ENCODE measurements around the gene SPEN.

The SPEN gene

DNA sequence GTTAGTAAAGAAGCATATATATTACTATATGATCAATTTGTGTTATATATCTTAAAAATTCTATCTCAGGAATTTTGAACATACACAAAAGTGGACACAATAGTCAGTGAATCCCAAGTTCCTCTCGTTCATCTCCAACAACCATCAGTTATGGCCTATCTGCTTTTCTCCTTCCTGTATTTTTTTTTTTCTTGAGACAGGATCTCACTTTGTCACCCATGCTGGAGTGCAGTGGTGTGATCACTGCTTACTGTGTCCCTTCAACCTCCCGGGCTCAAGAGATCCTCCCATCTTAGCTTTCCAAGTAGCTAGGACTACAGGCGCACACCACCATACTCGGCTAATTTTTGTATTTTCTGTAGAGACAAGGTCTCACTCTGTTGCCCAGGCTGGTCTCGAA lies 9.4 kb downstream of the SPEN start:
- Histone ChIP-seq H3K27me3 (no peaks in the 10 kb centered on the region), H3K27ac (no peak overlapping the region), H3K4me1 (ENCODE audit: control insufficient read depth in 1 of 2, insufficient read depth in 1 of 2, low read depth in 1 of 2, low read length in 1 of 2) (peaks cover 17 to 23% of the 10 kb centered on the region in 2 experiments), H3K9me3 (no peaks in the 10 kb centered on the region), H3K36me3 (peaks cover 6% of the 10 kb centered on the region), H3K4me3 (ENCODE audit: low read depth in 1 of 2, low read length in 1 of 2) (no peak overlapping the region)
- TF ChIP-seq, protein P1, sequence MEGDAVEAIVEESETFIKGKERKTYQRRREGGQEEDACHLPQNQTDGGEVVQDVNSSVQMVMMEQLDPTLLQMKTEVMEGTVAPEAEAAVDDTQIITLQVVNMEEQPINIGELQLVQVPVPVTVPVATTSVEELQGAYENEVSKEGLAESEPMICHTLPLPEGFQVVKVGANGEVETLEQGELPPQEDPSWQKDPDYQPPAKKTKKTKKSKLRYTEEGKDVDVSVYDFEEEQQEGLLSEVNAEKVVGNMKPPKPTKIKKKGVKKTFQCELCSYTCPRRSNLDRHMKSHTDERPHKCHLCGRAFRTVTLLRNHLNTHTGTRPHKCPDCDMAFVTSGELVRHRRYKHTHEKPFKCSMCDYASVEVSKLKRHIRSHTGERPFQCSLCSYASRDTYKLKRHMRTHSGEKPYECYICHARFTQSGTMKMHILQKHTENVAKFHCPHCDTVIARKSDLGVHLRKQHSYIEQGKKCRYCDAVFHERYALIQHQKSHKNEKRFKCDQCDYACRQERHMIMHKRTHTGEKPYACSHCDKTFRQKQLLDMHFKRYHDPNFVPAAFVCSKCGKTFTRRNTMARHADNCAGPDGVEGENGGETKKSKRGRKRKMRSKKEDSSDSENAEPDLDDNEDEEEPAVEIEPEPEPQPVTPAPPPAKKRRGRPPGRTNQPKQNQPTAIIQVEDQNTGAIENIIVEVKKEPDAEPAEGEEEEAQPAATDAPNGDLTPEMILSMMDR (IDR thresholded peaks at IDR 0.05) = no peak

DNA sequence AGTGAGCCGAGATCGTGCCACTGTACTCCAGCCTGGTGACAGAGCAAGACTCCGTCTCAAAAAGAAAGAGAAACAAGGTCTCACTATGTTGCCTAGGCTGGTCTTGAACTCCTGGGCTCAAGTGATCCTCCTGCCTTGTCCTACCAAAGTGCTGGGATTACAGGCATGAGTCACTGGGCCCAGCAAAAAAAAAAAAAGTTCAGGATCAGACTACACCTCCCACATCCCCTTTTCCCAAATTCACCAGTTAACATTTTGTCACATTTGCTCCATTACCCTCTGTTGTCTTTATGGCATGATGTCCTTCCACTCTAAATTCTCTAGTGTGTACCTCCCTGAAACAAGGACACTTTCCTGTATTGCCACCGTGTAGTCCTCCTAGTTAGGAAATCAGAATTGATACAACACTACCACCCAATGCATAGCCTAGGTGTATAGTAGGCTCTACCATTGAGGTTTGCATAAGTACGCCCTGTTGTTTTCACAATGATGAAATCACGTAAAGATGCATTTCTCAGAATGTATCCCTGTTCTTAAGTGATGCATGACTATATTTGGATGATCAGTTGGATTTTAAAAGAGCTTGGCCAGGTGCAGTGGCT lies 10.7 kb downstream of the SPEN start:
- TF ChIP-seq, protein P1 (IDR thresholded peaks at IDR 0.05) = no peak
- no peaks in the 10 kb centered on the region for H3K9me3 ChIP-seq
- H3K27ac ChIP-seq = peak overlapping the region; percentile 44
- peaks cover 6% of the 10 kb centered on the region for H3K36me3 ChIP-seq
- H3K27me3 ChIP-seq = no peaks in the 10 kb centered on the region
- peaks cover 14 to 15% of the 10 kb centered on the region in 2 experiments for H3K4me1 ChIP-seq (ENCODE audit: control insufficient read depth in 1 of 2, insufficient read depth in 1 of 2, low read depth in 1 of 2, low read length in 1 of 2)
- H3K4me3 ChIP-seq (ENCODE audit: low read depth in 1 of 2, low read length in 1 of 2) = no peak overlapping the region

DNA sequence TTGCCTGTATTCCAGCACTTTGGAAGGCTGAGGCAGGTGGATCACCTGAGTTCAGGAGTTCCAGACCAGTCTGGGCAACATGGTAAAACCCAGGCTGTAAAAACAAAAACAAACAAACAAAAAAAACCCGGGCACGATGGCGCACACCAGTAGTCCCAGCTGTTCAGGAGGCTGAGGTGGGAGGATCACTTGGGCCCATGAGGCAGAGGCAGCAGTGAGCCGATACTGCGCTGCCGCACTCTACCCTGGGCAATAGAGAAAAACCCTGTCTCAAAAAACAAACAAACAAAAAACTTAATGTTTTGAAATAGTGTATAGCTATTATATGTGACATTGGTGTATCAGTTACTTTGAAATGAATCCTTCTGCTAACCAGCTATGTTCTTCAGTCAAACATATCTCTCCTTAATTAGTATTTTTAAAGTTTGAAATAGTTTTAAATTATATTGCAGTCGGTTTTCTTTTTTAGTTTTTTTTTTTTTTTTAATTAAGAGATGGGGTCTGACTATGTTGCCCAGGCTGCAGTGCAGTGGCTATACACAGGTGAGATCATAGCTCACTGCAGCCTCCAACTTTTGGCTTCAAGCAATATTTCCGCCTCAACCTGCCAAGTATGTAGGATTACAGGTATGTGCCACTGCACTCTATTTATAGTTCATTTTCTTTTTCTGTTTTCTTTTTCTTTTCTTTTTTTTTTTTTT lies 11.3 kb downstream of the SPEN start:
- TF ChIP-seq, protein P1 (IDR thresholded peaks at IDR 0.05) = no peak
- Histone ChIP-seq H3K4me3 (ENCODE audit: low read depth in 1 of 2, low read length in 1 of 2) (no peak overlapping the region), H3K27ac (peak overlapping the region; percentile 44), H3K9me3 (no peaks in the 10 kb centered on the region), H3K4me1 (ENCODE audit: control insufficient read depth in 1 of 2, insufficient read depth in 1 of 2, low read depth in 1 of 2, low read length in 1 of 2) (peaks cover 14 to 15% of the 10 kb centered on the region in 2 experiments), H3K27me3 (no peaks in the 10 kb centered on the region), H3K36me3 (peaks cover 6% of the 10 kb centered on the region)

DNA sequence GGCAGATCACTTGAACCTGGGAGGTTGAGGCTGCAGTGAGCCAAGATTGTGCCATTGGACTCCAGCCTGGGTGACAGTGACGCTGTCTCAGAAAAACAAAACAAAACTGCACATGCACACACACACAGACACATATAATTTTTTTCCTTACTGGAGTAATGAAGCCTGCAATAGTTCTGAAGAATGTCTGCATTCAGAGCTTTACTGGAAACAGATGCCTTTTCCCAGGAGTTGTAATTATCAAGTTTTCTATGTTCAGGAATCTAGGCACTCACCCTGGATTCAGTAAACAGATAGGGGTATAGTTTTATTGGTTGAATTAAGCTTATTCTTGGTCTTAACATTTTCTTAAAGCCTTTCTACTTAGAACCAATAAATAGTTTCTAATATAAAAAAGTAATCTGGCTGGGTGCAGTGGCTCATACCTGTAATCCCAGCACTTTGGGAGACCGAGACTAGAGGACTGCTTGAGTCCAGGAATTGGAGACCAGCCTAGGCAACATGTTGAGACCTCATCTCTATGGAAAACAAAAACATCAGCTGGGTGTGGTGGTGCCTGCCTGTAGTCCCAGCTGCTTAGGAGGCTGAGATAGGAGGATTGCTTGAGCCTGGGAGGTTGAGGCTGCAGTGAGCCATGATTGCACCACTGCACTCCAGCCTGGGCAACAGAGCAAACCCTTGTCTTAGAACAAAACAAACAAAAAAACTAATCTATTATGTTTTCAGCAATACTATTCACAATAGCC lies 15.8 kb downstream of the SPEN start:
- Histone ChIP-seq H3K36me3 (no peaks in the 10 kb centered on the region), H3K27ac (peak overlapping the region; percentile 18), H3K9me3 (no peaks in the 10 kb centered on the region), H3K4me3 (ENCODE audit: low read depth in 1 of 2, low read length in 1 of 2) (no peak overlapping the region), H3K27me3 (no peaks in the 10 kb centered on the region), H3K4me1 (ENCODE audit: control insufficient read depth in 1 of 2, insufficient read depth in 1 of 2, low read depth in 1 of 2, low read length in 1 of 2) (peaks cover 10% of the 10 kb centered on the region in 2 experiments)
- TF ChIP-seq, protein P1 (IDR thresholded peaks at IDR 0.05) = no peak

DNA sequence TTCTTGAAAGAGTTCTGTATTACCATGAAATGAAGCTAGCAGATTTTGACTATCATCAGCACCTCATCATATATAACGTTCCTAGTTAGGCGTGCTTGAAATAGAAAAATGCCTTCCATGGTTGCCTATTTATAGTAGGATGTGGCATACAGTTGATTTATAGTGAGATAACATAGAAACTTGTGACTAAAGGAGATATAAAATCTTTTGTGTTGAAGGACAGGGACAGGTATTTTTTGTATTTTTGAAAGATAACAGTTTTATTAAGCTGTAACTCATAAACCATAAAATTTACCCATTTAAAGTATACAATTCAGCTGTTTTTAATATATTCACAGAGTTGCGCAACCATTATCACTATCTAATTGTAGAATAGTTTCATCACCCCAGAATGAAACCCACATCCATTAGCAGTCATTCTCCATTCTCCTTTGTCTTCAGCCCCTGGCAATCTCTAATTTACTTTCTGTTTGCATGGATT lies 19.3 kb downstream of the SPEN start:
- TF ChIP-seq, protein P1 (IDR thresholded peaks at IDR 0.05) = no peak
- Histone ChIP-seq H3K36me3 (no peaks in the 10 kb centered on the region), H3K27ac (no peak overlapping the region), H3K4me1 (ENCODE audit: control insufficient read depth in 1 of 2, insufficient read depth in 1 of 2, low read depth in 1 of 2, low read length in 1 of 2) (peaks cover 2 to 5% of the 10 kb centered on the region in 2 experiments), H3K27me3 (no peaks in the 10 kb centered on the region), H3K9me3 (no peaks in the 10 kb centered on the region), H3K4me3 (ENCODE audit: low read depth in 1 of 2, low read length in 1 of 2) (no peak overlapping the region)
